GM15510 (cell line): ENCODE results near the gene LRRC19.

Source experiments
- POLR2A ChIP-seq: IDR thresholded peaks from 3 replicates; pipeline ENCODE4 v1.6.1; 2011; ENCODE audit warnings: borderline replicate concordance; ENCODE audit not compliant: insufficient read length; ENCODE audit errors: extremely low read depth

Gene LRRC19

GRCh38 chr9:27005491-27005890 is at the start of gene LRRC19:
LRRC19 (minus strand) TSS chr9:27005672; CDS start chr9:26999694, 5,978 bp downstream.
- TF ChIP-seq POLR2A: no peak

GRCh38 chr9:27054841-27055240 is 49.4 kb upstream of the LRRC19 start:
- TF ChIP-seq POLR2A: no peak

GRCh38 chr9:27054125-27054524 is 48.7 kb upstream of the LRRC19 start:
- no peak for TF ChIP-seq POLR2A

- no peak for TF ChIP-seq POLR2A
These were observed 48.0 kb upstream of the LRRC19 start for GRCh38 chr9:27053369-27054022.

- TF ChIP-seq POLR2A: no peak
These were observed 41.7 kb upstream of the LRRC19 start for GRCh38 chr9:27047136-27047535.

- TF ChIP-seq POLR2A: no peak
These were observed 37.7 kb upstream of the LRRC19 start for GRCh38 chr9:27043176-27043575.

- no peak for TF ChIP-seq POLR2A
These were observed 37.0 kb upstream of the LRRC19 start for GRCh38 chr9:27042476-27042875.

GRCh38 chr9:27041746-27042145 is 36.3 kb upstream of the LRRC19 start:
- TF ChIP-seq POLR2A: no peak

- TF ChIP-seq POLR2A: no peak
These were observed 32.0 kb upstream of the LRRC19 start for GRCh38 chr9:27037499-27037898.

GRCh38 chr9:27033815-27034403 is 28.4 kb upstream of the LRRC19 start:
- TF ChIP-seq POLR2A: no peak

GRCh38 chr9:27029186-27029585 is 23.7 kb upstream of the LRRC19 start:
- TF ChIP-seq POLR2A: no peak

GRCh38 chr9:27022920-27023319 is 17.4 kb upstream of the LRRC19 start:
- no peak for TF ChIP-seq POLR2A

GRCh38 chr9:27019589-27019988 is 14.1 kb upstream of the LRRC19 start:
- TF ChIP-seq POLR2A: no peak

- TF ChIP-seq POLR2A: no peak
These were observed 1.9 kb downstream of the LRRC19 start for GRCh38 chr9:27003426-27004077.

- no peak for TF ChIP-seq POLR2A
These were observed 9.7 kb downstream of the LRRC19 start for GRCh38 chr9:26995810-26996209.

GRCh38 chr9:26983340-26983739 is 22.1 kb downstream of the LRRC19 start:
- no peak for TF ChIP-seq POLR2A
